Ascending aorta (tissue), 2 donors: ENCODE results near the gene SHISA4. TPM values are rescaled to one million over a fixed set of nuclear protein-coding genes. Genes with fewer than 3 reads are reported as not detected.
A peak's percentile ranks its signal among the peaks of the same experiment; 100 is the strongest.
"Not testable (repeated sequence)": the region's sequence is repeated elsewhere in the genome, so short reads cannot be mapped to it uniquely, and the experiment has no call there.

Experiments
- DNase-seq, 2 donors: peaks; one replicate each; pipeline ENCODE4 v3.0.0-alpha.2; 2019; ENCODE audit warnings: low spot score in 2 of 2
- H3K27ac ChIP-seq, 2 donors: fragments of 200-600 bp; sonication (generic); one replicate each; pipeline ENCODE4 v1.5.1; 2016 to 2017; ENCODE audit warnings: mild to moderate bottlenecking in 1 of 2
- H3K27me3 ChIP-seq: fragments of 200-600 bp; sonication (generic); one replicate; pipeline ENCODE4 v1.5.1; 2017
- H3K36me3 ChIP-seq, 2 donors: fragments of 200-600 bp; sonication (generic); one replicate each; pipeline ENCODE4 v1.5.1; 2016
- H3K4me1 ChIP-seq, 2 donors: fragments of 200-600 bp; sonication (generic); one replicate each; pipeline ENCODE4 v1.5.1; 2016 to 2017; ENCODE audit warnings: mild to moderate bottlenecking in 1 of 2
- H3K4me3 ChIP-seq, 2 donors: fragments of 200-600 bp; sonication (generic); one replicate each; pipeline ENCODE4 v1.5.1; 2016 to 2017; ENCODE audit warnings: mild to moderate bottlenecking in 1 of 2
- H3K9me3 ChIP-seq, 2 donors: fragments of 200-600 bp; sonication (generic); one replicate each; pipeline ENCODE4 v1.5.1; 2016
- intact Hi-C: fragments of 100-400 bp; cut with DNase I; formaldehyde crosslinking; loops from one replicate; pipeline ENCODE4 v1.15.1; 2023
- total RNA-seq: library from RNA; depleted of rRNA; stranded (reverse); fragments of >200 nt; gene quantifications from one replicate; pipeline ENCODE4 v1.1.0, GENCODE V29; 2016
- TF ChIP-seq, protein P1 (sequence below), 3 experiments: fragments of 200-600 bp in 2 of 3; fragments of 450-650 bp in 1 of 3; sonication (generic) in 2 of 3; IDR thresholded peaks; one replicate each; pipeline ENCODE4 v1.5.1; 2016 to 2019; ENCODE audit warnings: antibody characterized with exemption in 3 of 3, mild to moderate bottlenecking in 1 of 3, moderate library complexity in 1 of 3

SHISA4 gene
- total RNA-seq, 1 donor from 2014 or later = 62.5 TPM

GRCh38 chr1:201938440-201939035 is 49.8 kb downstream of the SHISA4 start:
- Histone ChIP-seq H3K27ac (peak overlapping the region; percentile 81 to 87), H3K36me3 (peaks cover 19 to 43% of the 10 kb centered on the region in 2 donors), H3K4me3 (peak overlapping the region; percentile 26 to 91), H3K4me1 (peaks cover 24 to 44% of the 10 kb centered on the region in 2 donors), H3K27me3 (no peaks in the 10 kb centered on the region), H3K9me3 (no peaks in the 10 kb centered on the region)
- no peak for DNase-seq
- TF ChIP-seq, protein P1, sequence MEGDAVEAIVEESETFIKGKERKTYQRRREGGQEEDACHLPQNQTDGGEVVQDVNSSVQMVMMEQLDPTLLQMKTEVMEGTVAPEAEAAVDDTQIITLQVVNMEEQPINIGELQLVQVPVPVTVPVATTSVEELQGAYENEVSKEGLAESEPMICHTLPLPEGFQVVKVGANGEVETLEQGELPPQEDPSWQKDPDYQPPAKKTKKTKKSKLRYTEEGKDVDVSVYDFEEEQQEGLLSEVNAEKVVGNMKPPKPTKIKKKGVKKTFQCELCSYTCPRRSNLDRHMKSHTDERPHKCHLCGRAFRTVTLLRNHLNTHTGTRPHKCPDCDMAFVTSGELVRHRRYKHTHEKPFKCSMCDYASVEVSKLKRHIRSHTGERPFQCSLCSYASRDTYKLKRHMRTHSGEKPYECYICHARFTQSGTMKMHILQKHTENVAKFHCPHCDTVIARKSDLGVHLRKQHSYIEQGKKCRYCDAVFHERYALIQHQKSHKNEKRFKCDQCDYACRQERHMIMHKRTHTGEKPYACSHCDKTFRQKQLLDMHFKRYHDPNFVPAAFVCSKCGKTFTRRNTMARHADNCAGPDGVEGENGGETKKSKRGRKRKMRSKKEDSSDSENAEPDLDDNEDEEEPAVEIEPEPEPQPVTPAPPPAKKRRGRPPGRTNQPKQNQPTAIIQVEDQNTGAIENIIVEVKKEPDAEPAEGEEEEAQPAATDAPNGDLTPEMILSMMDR (IDR thresholded peaks at IDR 0.05) = no peak
- intact Hi-C loops = loop anchor here (2.0 kb wide), 1 partner anchor 22 kb away; no protein-coding TSS in a partner anchor

DNA sequence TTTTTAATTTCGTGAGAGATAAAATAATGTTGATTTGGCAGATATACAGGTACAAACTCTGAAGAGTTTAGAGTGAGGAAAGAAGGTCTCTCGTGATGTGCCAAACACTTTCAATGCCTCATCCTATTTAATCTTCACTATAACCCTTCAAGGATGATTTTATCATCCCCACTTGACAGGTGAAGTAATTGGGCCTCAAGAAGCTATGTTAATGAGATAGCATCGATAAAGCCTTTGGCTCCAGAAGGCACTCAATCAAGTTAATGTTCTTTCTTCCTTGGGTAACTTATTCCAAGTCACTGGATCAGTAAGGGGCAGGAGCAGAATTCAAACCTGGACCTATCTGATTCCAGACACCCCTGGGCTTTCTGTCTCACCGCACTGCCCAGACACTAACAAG is 50.5 kb downstream of the SHISA4 start:
- intact Hi-C loops = loop anchor here (2.0 kb wide), 1 partner anchor 22 kb away; no protein-coding TSS in a partner anchor
- no peak for DNase-seq
- Histone ChIP-seq H3K9me3 (no peaks in the 10 kb centered on the region), H3K27me3 (no peaks in the 10 kb centered on the region), H3K27ac (peak overlapping the region; percentile 81 to 87), H3K4me1 (peaks cover 23 to 41% of the 10 kb centered on the region in 2 donors), H3K4me3 (peak overlapping the region; percentile 26 to 91), H3K36me3 (peaks cover 25 to 49% of the 10 kb centered on the region in 2 donors)
- TF ChIP-seq, protein P1 (IDR thresholded peaks at IDR 0.05) = no peak

DNA sequence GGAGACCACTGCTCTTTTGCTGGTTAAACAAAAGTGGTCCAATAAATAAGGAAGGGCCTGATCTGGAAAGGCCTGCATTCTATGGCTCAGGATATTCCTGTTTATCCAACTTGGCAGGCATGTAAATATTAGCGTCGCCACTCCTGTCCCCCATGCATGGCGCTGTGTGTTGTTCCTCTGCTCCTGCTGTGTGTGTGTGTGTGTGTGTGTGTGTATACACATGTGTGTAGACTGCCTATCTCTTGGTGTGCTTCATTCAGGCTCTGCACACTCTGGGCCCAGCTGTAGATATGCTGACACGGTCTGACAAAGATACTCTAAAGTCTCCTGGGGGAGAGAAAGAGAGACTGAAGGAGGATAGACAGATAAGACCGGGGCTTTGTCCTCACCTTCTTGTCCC is 50.9 kb downstream of the SHISA4 start:
- H3K9me3 ChIP-seq = no peaks in the 10 kb centered on the region
- intact Hi-C loops = loop anchor here (2.0 kb wide), 1 partner anchor 23 kb away; no protein-coding TSS in a partner anchor
- H3K4me1 ChIP-seq = peaks cover 21 to 37% of the 10 kb centered on the region in 2 donors
- TF ChIP-seq, protein P1 (IDR thresholded peaks at IDR 0.05) = no peak
- H3K4me3 ChIP-seq = peak overlapping the region; percentile 72 to 91
- peak overlapping the region; percentile 81 to 87 for H3K27ac ChIP-seq
- no peaks in the 10 kb centered on the region for H3K27me3 ChIP-seq
- no peak for DNase-seq
- peaks cover 30 to 53% of the 10 kb centered on the region in 2 donors for H3K36me3 ChIP-seq

DNA sequence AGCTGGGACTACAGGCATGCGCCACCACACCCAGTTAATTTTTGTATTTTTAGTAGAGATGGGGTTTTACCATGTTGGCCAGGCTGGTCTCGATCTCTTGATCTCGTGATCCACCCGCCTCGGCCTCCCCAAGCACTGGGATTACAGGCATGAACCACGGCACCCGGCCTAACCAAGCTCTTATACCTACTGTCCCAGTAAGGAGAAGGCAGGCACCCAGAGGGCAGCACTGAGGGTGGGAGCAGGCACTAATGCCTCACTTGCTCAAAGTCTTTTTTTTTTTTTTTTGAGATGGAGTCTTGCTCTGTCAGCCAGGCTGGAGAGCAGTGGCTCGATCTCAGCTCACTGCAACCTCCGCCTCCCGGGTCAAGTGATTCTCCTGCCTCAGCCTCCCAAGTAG is 51.6 kb downstream of the SHISA4 start:
- H3K4me3 ChIP-seq = peak overlapping the region; percentile 72 to 91
- intact Hi-C loops = not testable (repeated sequence)

DNA sequence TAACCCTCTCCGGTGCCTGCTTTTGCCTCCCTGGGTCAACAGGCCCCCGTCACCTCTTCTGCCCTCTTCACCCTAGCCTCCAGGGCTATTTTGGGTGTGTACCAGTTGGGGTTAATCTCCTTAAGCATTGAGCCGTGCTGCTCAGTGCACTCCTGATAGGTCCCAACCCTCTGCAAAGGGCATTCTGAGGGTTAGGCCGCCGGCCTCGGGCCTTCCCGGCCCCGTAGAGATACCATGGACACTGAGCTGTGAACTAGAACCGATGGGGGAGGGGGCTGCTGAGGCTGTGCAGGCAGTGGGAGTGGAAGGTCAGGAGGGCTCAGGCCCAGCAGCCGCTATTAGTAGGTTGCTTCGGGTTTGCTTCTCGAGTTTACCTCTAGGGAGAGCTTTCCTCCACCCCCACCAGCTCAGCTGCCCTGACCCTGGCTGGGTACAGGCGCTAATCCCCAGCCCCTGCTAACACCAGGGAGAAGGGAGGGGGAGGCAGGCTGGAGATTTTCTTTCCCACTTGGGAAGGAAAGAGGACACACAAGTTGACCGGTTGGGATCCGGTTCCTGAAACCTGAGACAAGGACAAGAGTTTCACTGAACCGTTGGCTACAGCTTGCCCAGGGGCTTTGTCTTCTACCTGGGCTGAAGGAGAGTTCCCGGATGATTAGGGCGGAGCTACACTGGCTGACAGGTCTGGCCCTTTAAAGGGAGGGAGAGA is 52.9 kb downstream of the SHISA4 start:
- TF ChIP-seq, protein P1 (IDR thresholded peaks at IDR 0.05) = no peak
- Histone ChIP-seq H3K9me3 (no peaks in the 10 kb centered on the region), H3K27me3 (no peaks in the 10 kb centered on the region), H3K36me3 (peaks cover 34 to 48% of the 10 kb centered on the region in 2 donors), H3K4me3 (peak overlapping the region; percentile 72 to 91), H3K4me1 (peaks cover 18 to 23% of the 10 kb centered on the region in 2 donors), H3K27ac (peak overlapping the region; percentile 81 to 87)
- no peak for DNase-seq
- intact Hi-C loops = no loop called here

More for the DNA sequence above, 51.6 kb downstream of the SHISA4 start:
- H3K27me3 ChIP-seq, H3K9me3 ChIP-seq, DNase-seq: not testable (repeated sequence)
- Histone ChIP-seq H3K36me3 (peaks cover 34 to 52% of the 10 kb centered on the region in 2 donors), H3K27ac (peak overlapping the region; percentile 81 to 87), H3K4me1 (peaks cover 21 to 31% of the 10 kb centered on the region in 2 donors)

DNA sequence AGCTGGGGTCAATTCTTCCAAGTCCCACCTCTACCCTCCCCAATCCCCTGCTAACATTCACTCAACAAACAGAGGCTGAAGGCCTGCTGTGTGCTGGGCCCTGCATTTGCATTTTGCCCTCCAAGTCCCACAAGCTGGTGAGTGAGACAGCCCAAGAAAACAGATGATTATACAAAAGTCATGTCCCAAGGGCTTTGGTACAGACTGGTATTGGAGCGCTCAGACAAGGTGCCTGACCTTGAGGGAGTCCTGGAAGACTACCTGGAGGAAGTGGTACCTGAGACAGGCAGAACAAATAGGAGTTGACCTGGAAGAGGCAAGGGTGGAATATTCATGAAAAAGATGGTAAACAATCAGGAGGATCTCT is 53.4 kb downstream of the SHISA4 start:
- H3K36me3 ChIP-seq = peaks cover 32 to 43% of the 10 kb centered on the region in 2 donors
- H3K4me1 ChIP-seq = peaks cover 12 to 17% of the 10 kb centered on the region in 2 donors
- intact Hi-C loops = no loop called here
- peak overlapping the region; percentile 81 to 87 for H3K27ac ChIP-seq
- no peaks in the 10 kb centered on the region for H3K27me3 ChIP-seq
- no peak for DNase-seq
- no peaks in the 10 kb centered on the region for H3K9me3 ChIP-seq
- TF ChIP-seq, protein P1 (IDR thresholded peaks at IDR 0.05) = no peak
- peak overlapping the region; percentile 72 to 91 for H3K4me3 ChIP-seq
